ENCODE data around the gene ARHGAP42. TPM values are rescaled to one million over a fixed set of nuclear protein-coding genes. Genes with fewer than 3 reads are reported as not detected.
A peak's percentile ranks its signal among the peaks of the same experiment; 100 is the strongest.

ARHGAP42 gene
- total RNA-seq, 1 donor = 16.8 TPM

GRCh38 chr11:100978939-100979338, 291.9 kb downstream of the ARHGAP42 start:
- TF ChIP-seq, protein P1, sequence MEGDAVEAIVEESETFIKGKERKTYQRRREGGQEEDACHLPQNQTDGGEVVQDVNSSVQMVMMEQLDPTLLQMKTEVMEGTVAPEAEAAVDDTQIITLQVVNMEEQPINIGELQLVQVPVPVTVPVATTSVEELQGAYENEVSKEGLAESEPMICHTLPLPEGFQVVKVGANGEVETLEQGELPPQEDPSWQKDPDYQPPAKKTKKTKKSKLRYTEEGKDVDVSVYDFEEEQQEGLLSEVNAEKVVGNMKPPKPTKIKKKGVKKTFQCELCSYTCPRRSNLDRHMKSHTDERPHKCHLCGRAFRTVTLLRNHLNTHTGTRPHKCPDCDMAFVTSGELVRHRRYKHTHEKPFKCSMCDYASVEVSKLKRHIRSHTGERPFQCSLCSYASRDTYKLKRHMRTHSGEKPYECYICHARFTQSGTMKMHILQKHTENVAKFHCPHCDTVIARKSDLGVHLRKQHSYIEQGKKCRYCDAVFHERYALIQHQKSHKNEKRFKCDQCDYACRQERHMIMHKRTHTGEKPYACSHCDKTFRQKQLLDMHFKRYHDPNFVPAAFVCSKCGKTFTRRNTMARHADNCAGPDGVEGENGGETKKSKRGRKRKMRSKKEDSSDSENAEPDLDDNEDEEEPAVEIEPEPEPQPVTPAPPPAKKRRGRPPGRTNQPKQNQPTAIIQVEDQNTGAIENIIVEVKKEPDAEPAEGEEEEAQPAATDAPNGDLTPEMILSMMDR (IDR thresholded peaks at IDR 0.05; ENCODE audit: insufficient read depth, low read depth, low read length) = no peak
- H3K4me3 ChIP-seq (ENCODE audit: low read depth, low read length) = no peak overlapping the region
- DNase-seq (ENCODE audit: low read depth) = no peak

GRCh38 chr11:100980156-100980555, 293.1 kb downstream of the ARHGAP42 start:
- no peak overlapping the region for H3K4me3 ChIP-seq (ENCODE audit: low read depth, low read length)
- TF ChIP-seq, protein P1 (IDR thresholded peaks at IDR 0.05; ENCODE audit: insufficient read depth, low read depth, low read length) = peak; percentile 47
- peak; percentile 54 for DNase-seq (ENCODE audit: low read depth)

- DNase-seq (ENCODE audit: low read depth) = no peak
- TF ChIP-seq, protein P1 (IDR thresholded peaks at IDR 0.05; ENCODE audit: insufficient read depth, low read depth, low read length) = no peak
- no peak overlapping the region for H3K4me3 ChIP-seq (ENCODE audit: low read depth, low read length)
Measured at GRCh38 chr11:100981196-100981824, 294.2 kb downstream of the ARHGAP42 start.

DNA sequence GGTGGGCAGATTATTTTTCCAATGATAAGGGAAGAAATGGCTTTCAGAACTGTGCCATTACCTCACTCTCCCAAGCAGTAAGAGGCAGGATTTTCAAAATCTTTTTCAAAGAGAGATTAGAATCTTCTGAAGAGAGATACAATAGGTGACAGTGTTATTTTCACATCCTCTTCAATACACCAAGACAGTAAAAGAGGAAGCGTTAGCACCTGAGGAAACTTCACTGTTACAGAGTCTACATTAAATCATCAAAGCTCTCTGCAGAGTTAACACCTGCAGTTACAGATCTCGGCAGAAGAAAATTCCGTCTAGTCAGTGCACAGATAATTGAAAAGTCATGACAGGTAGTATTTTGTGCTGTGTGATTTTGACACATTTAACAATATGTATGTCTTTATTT, 297.6 kb downstream of the ARHGAP42 start:
- H3K4me3 ChIP-seq (ENCODE audit: low read depth, low read length) = no peak overlapping the region
- DNase-seq (ENCODE audit: low read depth) = no peak
- TF ChIP-seq, protein P1 (IDR thresholded peaks at IDR 0.05; ENCODE audit: insufficient read depth, low read depth, low read length) = no peak

DNA sequence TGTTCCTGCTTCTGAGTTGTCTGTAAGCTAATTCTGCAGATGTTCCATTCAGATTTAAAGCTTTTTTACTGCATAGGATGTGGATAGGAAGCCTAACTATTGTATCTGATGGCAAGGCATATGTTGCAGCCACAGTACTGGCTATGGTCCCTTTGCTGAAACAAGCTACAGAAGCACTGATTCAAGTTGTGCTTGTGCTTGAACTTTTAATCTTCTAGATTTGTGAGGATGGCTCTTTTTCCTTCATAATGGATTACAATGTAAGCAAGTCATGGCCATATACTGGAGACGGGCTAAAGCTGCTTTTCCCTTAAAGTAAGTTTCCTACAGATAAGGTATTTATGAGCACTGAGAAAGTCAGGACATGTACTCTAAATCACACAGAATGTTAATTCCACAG, 303.8 kb downstream of the ARHGAP42 start:
- no peak overlapping the region for H3K4me3 ChIP-seq (ENCODE audit: low read depth, low read length)
- TF ChIP-seq, protein P1 (IDR thresholded peaks at IDR 0.05; ENCODE audit: insufficient read depth, low read depth, low read length) = no peak
- DNase-seq (ENCODE audit: low read depth) = peak; percentile 36

- DNase-seq (ENCODE audit: low read depth) = peak; percentile 76
- TF ChIP-seq, protein P1 (IDR thresholded peaks at IDR 0.05; ENCODE audit: insufficient read depth, low read depth, low read length) = no peak
- no peak overlapping the region for H3K4me3 ChIP-seq (ENCODE audit: low read depth, low read length)
Measured at GRCh38 chr11:100991541-100991940, 304.5 kb downstream of the ARHGAP42 start.

GRCh38 chr11:100994966-100995365, 307.9 kb downstream of the ARHGAP42 start:
- TF ChIP-seq, protein P1 (IDR thresholded peaks at IDR 0.05; ENCODE audit: insufficient read depth, low read depth, low read length) = no peak
- H3K4me3 ChIP-seq (ENCODE audit: low read depth, low read length) = no peak overlapping the region
- DNase-seq (ENCODE audit: low read depth) = no peak

All from fibroblast of villous mesenchyme (primary cell).